HepG2 (cell line): ENCODE results near the gene DAB2IP. TPM values are rescaled to one million over a fixed set of nuclear protein-coding genes. Genes with fewer than 3 reads are reported as not detected.

Experiments used
- ATAC-seq: fragments of 200-7000 bp; cut with Tn5 transposase; 3 replicates; pipeline ENCODE4 v1.9.1; 2020; ENCODE audit warnings: mild to moderate bottlenecking, moderate library complexity
- BruUV-seq: library from RNA; stranded (reverse); fragments of 400-500 nt; replicated peaks from 2 replicates; lab custom pipeline; 2021; lab: Mats Ljungman, UMichigan
- CTCF ChIA-PET: fragments of 300-600 bp; formaldehyde crosslinking; extraction: SDS; loops from one replicate; lab custom pipeline; 2021; ENCODE audit warnings: low total read pairs, inconsistent platforms, low intra/inter-chr PET ratio; lab: Yijun Ruan, JAX
- POLR2A ChIA-PET: fragments of 350-600 bp; sonication (Branson Sonifier 250); formaldehyde crosslinking; loops from one replicate; lab custom pipeline; 2020; ENCODE audit warnings: antibody characterized with exemption, inconsistent platforms; lab: Yijun Ruan, JAX
- DNase-seq: peaks from one replicate; pipeline ENCODE4 v3.0.0-alpha.2; 2015; ENCODE audit warnings: low spot score
- FAIRE-seq: peaks from 3 replicates; lab custom pipeline; 2011; peaks lifted over from hg19 to GRCh38; lab: Jason Lieb, UNC
- H2AFZ ChIP-seq: one replicate; pipeline ENCODE4 v1.6.1; 2011; ENCODE audit warnings: low read length, inconsistent platforms
- H3K27ac ChIP-seq: fragments of 300-600 bp; 3 replicates; pipeline ENCODE4 v1.8.0; 2011; ENCODE audit warnings: mixed run types, mild to moderate bottlenecking, mixed read lengths, low read length, inconsistent platforms; ENCODE audit not compliant: insufficient read depth; ENCODE audit errors: extremely low read length
- H3K27me3 ChIP-seq, 2 experiments: fragments of 200-600 bp in 1 of 2; 2 replicates in 1 of 2; 3 replicates in 1 of 2; pipeline versions ENCODE4 v1.6.0 to v1.8.0; 2011; ENCODE audit warnings: low read length in 2 of 2, mild to moderate bottlenecking in 2 of 2, moderate library complexity in 2 of 2, inconsistent platforms in 1 of 2; ENCODE audit not compliant: insufficient read depth in 2 of 2, control insufficient read depth in 1 of 2
- H3K36me3 ChIP-seq, 2 experiments: fragments of 200-600 bp in 1 of 2; replicated peaks in 1 of 2; 2 replicates in 1 of 2; 3 replicates in 1 of 2; pipeline versions ENCODE4 v1.5.1 to v1.8.0; 2011; ENCODE audit warnings: low read length in 2 of 2, inconsistent platforms in 1 of 2; ENCODE audit not compliant: insufficient read depth in 2 of 2, control insufficient read depth in 1 of 2
- H3K4me1 ChIP-seq: 2 replicates; pipeline ENCODE4 v1.5.1; 2012; ENCODE audit warnings: low read length, inconsistent platforms; ENCODE audit not compliant: insufficient read depth
- H3K4me2 ChIP-seq: 2 replicates; pipeline ENCODE4 v1.6.0; 2011; ENCODE audit warnings: low read depth, low read length, inconsistent platforms
- H3K4me3 ChIP-seq, 3 experiments: fragments of 200-600 bp in 1 of 3; sonication (generic), shearing (Covaris generic) in 1 of 3; replicated peaks in 1 of 3; 2 replicates each; pipeline ENCODE4 v1.5.1; 2011 to 2016; ENCODE audit warnings: low read length in 3 of 3, inconsistent platforms in 2 of 3, low read depth in 2 of 3, mild to moderate bottlenecking in 2 of 3, control low read depth in 1 of 3, mixed read lengths in 1 of 3; ENCODE audit not compliant: insufficient read depth in 1 of 3
- H3K79me2 ChIP-seq: one replicate; pipeline ENCODE4 v1.6.1; 2011; ENCODE audit warnings: low read length, inconsistent platforms; ENCODE audit not compliant: insufficient read depth
- H3K9ac ChIP-seq: 2 replicates; pipeline ENCODE4 v1.6.0; 2011; ENCODE audit warnings: mild to moderate bottlenecking, low read depth, low read length, inconsistent platforms; ENCODE audit not compliant: insufficient read depth
- H3K9me3 ChIP-seq: 2 replicates; pipeline ENCODE4 v1.5.1; 2012; ENCODE audit warnings: mild to moderate bottlenecking, low read length
- H4K20me1 ChIP-seq: 2 replicates; pipeline ENCODE4 v1.6.0; 2011; ENCODE audit warnings: inconsistent platforms, mild to moderate bottlenecking, low read length, moderate library complexity; ENCODE audit not compliant: insufficient read depth
- EEA1 ChIP-seq: sonication (generic); formaldehyde crosslinking; IDR thresholded peaks from 2 replicates; pipeline ENCODE4 v1.5.1; 2020; ENCODE audit warnings: mild to moderate bottlenecking, missing genetic modification reagents, borderline replicate concordance
- EP300 ChIP-seq, 3 experiments: sonication (generic) in 1 of 3; formaldehyde crosslinking in 1 of 3; IDR thresholded peaks; 2 replicates each; pipeline versions ENCODE4 v1.5.1 to v1.6.1; 2011 to 2020; ENCODE audit warnings: low read depth in 2 of 3, low read length in 2 of 3, borderline replicate concordance in 1 of 3, improper control_type of control experiment in 1 of 3, mild to moderate bottlenecking in 1 of 3, missing genetic modification reagents in 1 of 3, moderate library complexity in 1 of 3
- HIVEP1 ChIP-seq: sonication (generic); formaldehyde crosslinking; IDR thresholded peaks from 2 replicates; pipeline ENCODE4 v1.4.0; 2020; ENCODE audit warnings: mild to moderate bottlenecking, missing genetic modification reagents
- PHB2 ChIP-seq: fragments of 450-650 bp; IDR thresholded peaks from 2 replicates; pipeline ENCODE4 v1.6.1; 2018; ENCODE audit not compliant: partially characterized antibody
- REL ChIP-seq: sonication (generic); formaldehyde crosslinking; conservative IDR thresholded peaks from 2 replicates; pipeline ENCODE4 v1.8.0; 2022; ENCODE audit warnings: mild to moderate bottlenecking, missing genetic modification reagents, moderate library complexity
- SOX6 ChIP-seq, 2 experiments: fragments of 450-650 bp in 1 of 2; sonication (generic) in 1 of 2; formaldehyde crosslinking in 1 of 2; IDR thresholded peaks; 2 replicates each; pipeline versions ENCODE4 v1.4.0 to v1.6.1; 2017 to 2020; ENCODE audit warnings: antibody characterized with exemption in 1 of 2, mild to moderate bottlenecking in 1 of 2, missing genetic modification reagents in 1 of 2
- ZFY ChIP-seq: sonication (generic); formaldehyde crosslinking; IDR thresholded peaks from 2 replicates; pipeline ENCODE4 v1.4.0; 2020; ENCODE audit warnings: missing genetic modification reagents
- ZNF256 ChIP-seq: sonication (generic); formaldehyde crosslinking; conservative IDR thresholded peaks from 2 replicates; pipeline ENCODE4 v1.4.0; 2020; ENCODE audit warnings: missing genetic modification reagents
- ZNF333 ChIP-seq: sonication (generic); formaldehyde crosslinking; IDR thresholded peaks from 2 replicates; pipeline ENCODE4 v1.4.0; 2020; ENCODE audit warnings: mild to moderate bottlenecking, missing genetic modification reagents, borderline replicate concordance
- ZNF547 ChIP-seq: sonication (generic); formaldehyde crosslinking; IDR thresholded peaks from 2 replicates; pipeline ENCODE4 v1.5.1; 2020; ENCODE audit warnings: mild to moderate bottlenecking, missing genetic modification reagents
- ZNF629 ChIP-seq: sonication (generic); formaldehyde crosslinking; conservative IDR thresholded peaks from 2 replicates; pipeline ENCODE4 v1.5.0; 2020; ENCODE audit warnings: missing genetic modification reagents
- ZNF776 ChIP-seq: sonication (generic); formaldehyde crosslinking; IDR thresholded peaks from 2 replicates; pipeline ENCODE4 v1.4.0; 2020; ENCODE audit warnings: mild to moderate bottlenecking, missing genetic modification reagents
- WGBS: methylation state at CpG from one replicate; pipeline ENCODE4 v1.1.6; 2017; ENCODE audit warnings: low lambda C conversion rate; 5-methylcytosine and 5-hydroxymethylcytosine counted together
- in situ Hi-C: cut with HindIII; loops from 2 replicates; pipeline ENCODE4 v1.10.0; 2017; ENCODE audit warnings: low pct_unique_long_range_greater_than_20kb; ENCODE audit not compliant: extremely low pct_ligation_motif_present
- intact Hi-C: fragments of 100-400 bp; cut with micrococcal nuclease; formaldehyde crosslinking; loops from one replicate; pipeline ENCODE4 v1.10.0; 2022; ENCODE audit not compliant: unreplicated experiment
- polyA plus RNA-seq, 8 experiments: library from polyadenylated mRNA; depleted of rRNA in 3 of 8; stranded (reverse) in 7 of 8; unstranded in 1 of 8; fragments of >200 nt; fragmentation: Illumina TruSeq in 4 of 8; extraction: Trizol in 4 of 8; gene quantifications; 2 replicates each; pipeline versions ENCODE4 v1.2.1 to v1.2.3, GENCODE V29; 2011 to 2016; ENCODE audit warnings: low read depth in 4 of 8, missing spikeins in 1 of 8, mixed read lengths in 1 of 8; ENCODE audit not compliant: insufficient read depth in 1 of 8
- total RNA-seq, 5 experiments: library from RNA; depleted of rRNA; stranded (reverse); fragments of >200 nt; fragmentation: Illumina TruSeq; extraction: Trizol; gene quantifications; 2 replicates each; pipeline ENCODE4 v1.2.3, GENCODE V29; 2016; ENCODE audit warnings: low read depth in 1 of 5
- TF ChIP-seq, protein P1 (sequence below): sonication (generic); formaldehyde crosslinking; IDR thresholded peaks from 2 replicates; pipeline ENCODE4 v1.4.0; 2020; ENCODE audit warnings: mild to moderate bottlenecking, missing genetic modification reagents
- TF ChIP-seq, protein P2 (sequence below): sonication (generic); formaldehyde crosslinking; IDR thresholded peaks from 2 replicates; pipeline ENCODE4 v1.4.0; 2020; ENCODE audit warnings: missing genetic modification reagents

Gene DAB2IP
- total and polyA plus RNA-seq, 2 of the 13 experiments (the other 11 are each of a cell fraction or from before 2014, with no cell fraction given): 25.3 to 37.9 TPM

GRCh38 chr9:121639619-121640018 lies 11.8 kb upstream of the DAB2IP start:
- Histone ChIP-seq H3K27ac (peak overlapping the region; percentile 19), H3K36me3 (no peaks in the 10 kb centered on the region), H3K4me2 (peak overlapping the region; percentile 71), H3K9me3 (no peaks in the 10 kb centered on the region; the same call in 1 of the 2 replicates), H3K27me3 (no peaks in the 10 kb centered on the region), H3K9ac (no peak overlapping the region), H4K20me1 (no peaks in the 10 kb centered on the region), H2AFZ (no peak overlapping the region), H3K79me2 (no peaks in the 10 kb centered on the region), H3K4me3 (no peak overlapping the region), H3K4me1 (peaks cover 38% of the 10 kb centered on the region)
- DNase-seq (no peak), ATAC-seq (no peak), FAIRE-seq (no peak)
- in situ Hi-C loops (loop anchor here (5.0 to 10.0 kb wide), 2 partner anchors 48 to 355 kb away; no protein-coding TSS in a partner anchor), intact Hi-C loops (loop anchor here (1.0 to 5.0 kb wide), 4 partner anchors 45 to 353 kb away; no protein-coding TSS in a partner anchor)
- 82% methylated on average over 4 of the region's 6 CpGs for WGBS
- no TSS peak for BruUV-seq
- POLR2A ChIA-PET: interaction anchor here (1.1 to 2.0 kb wide), 4 partner anchors 11 to 98 kb away, joined by 3 to 13 read pairs (median 5); no protein-coding TSS in a partner anchor
- CTCF ChIA-PET: interaction anchor here (1.8 to 2.3 kb wide), 2 partner anchors 45 to 47 kb away, joined by 6 to 11 read pairs; no protein-coding TSS in a partner anchor
- TF ChIP-seq, protein P1, sequence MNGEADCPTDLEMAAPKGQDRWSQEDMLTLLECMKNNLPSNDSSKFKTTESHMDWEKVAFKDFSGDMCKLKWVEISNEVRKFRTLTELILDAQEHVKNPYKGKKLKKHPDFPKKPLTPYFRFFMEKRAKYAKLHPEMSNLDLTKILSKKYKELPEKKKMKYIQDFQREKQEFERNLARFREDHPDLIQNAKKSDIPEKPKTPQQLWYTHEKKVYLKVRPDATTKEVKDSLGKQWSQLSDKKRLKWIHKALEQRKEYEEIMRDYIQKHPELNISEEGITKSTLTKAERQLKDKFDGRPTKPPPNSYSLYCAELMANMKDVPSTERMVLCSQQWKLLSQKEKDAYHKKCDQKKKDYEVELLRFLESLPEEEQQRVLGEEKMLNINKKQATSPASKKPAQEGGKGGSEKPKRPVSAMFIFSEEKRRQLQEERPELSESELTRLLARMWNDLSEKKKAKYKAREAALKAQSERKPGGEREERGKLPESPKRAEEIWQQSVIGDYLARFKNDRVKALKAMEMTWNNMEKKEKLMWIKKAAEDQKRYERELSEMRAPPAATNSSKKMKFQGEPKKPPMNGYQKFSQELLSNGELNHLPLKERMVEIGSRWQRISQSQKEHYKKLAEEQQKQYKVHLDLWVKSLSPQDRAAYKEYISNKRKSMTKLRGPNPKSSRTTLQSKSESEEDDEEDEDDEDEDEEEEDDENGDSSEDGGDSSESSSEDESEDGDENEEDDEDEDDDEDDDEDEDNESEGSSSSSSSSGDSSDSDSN (CRISPR knock-in tag): 0 out of 2 replicates have a peak, but pooled peaks have one; percentile 4
- TF ChIP-seq PHB2 (no peak), ZNF776 (CRISPR knock-in tag) (0 out of 2 replicates have a peak, but pooled peaks have one; percentile 48), HIVEP1 (0 out of 2 replicates have a peak, but pooled peaks have one; percentile 18), ZNF629 (CRISPR knock-in tag) (peak; percentile 38), EP300 (IDR thresholded peaks at IDR 0.05; ENCODE audit: low read depth in 2 of 2, low read length in 2 of 2) (no peak), EP300 (CRISPR knock-in tag; IDR thresholded peaks at IDR 0.05; ENCODE audit: borderline replicate concordance) (no peak), SOX6 (IDR thresholded peaks at IDR 0.05) (no peak), SOX6 (CRISPR knock-in tag; IDR thresholded peaks at IDR 0.05) (0 out of 2 replicates have a peak, but pooled peaks have one; percentile 5), ZNF547 (CRISPR knock-in tag) (no peak), EEA1 (no peak), ZNF333 (CRISPR knock-in tag) (0 out of 2 replicates have a peak, but pooled peaks have one; percentile 19), ZNF256 (CRISPR knock-in tag) (no peak), ZFY (CRISPR knock-in tag) (0 out of 2 replicates have a peak, but pooled peaks have one; percentile 2), REL (CRISPR knock-in tag) (no peak)
- TF ChIP-seq, protein P2, sequence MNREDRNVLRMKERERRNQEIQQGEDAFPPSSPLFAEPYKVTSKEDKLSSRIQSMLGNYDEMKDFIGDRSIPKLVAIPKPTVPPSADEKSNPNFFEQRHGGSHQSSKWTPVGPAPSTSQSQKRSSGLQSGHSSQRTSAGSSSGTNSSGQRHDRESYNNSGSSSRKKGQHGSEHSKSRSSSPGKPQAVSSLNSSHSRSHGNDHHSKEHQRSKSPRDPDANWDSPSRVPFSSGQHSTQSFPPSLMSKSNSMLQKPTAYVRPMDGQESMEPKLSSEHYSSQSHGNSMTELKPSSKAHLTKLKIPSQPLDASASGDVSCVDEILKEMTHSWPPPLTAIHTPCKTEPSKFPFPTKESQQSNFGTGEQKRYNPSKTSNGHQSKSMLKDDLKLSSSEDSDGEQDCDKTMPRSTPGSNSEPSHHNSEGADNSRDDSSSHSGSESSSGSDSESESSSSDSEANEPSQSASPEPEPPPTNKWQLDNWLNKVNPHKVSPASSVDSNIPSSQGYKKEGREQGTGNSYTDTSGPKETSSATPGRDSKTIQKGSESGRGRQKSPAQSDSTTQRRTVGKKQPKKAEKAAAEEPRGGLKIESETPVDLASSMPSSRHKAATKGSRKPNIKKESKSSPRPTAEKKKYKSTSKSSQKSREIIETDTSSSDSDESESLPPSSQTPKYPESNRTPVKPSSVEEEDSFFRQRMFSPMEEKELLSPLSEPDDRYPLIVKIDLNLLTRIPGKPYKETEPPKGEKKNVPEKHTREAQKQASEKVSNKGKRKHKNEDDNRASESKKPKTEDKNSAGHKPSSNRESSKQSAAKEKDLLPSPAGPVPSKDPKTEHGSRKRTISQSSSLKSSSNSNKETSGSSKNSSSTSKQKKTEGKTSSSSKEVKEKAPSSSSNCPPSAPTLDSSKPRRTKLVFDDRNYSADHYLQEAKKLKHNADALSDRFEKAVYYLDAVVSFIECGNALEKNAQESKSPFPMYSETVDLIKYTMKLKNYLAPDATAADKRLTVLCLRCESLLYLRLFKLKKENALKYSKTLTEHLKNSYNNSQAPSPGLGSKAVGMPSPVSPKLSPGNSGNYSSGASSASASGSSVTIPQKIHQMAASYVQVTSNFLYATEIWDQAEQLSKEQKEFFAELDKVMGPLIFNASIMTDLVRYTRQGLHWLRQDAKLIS (CRISPR knock-in tag): no peak
